Mesenteric fat pad (tissue), 1 donor: ENCODE data around the gene ELOVL3. TPM values are rescaled to one million over a fixed set of nuclear protein-coding genes. Genes with fewer than 3 reads are reported as not detected.
"Not testable (repeated sequence)": the region's sequence is repeated elsewhere in the genome, so short reads cannot be mapped to it uniquely, and the experiment has no call there.

Experiments
- DNase-seq: peaks from one replicate; pipeline ENCODE4 v3.0.0-alpha.2; 2020; ENCODE audit warnings: low spot score
- total RNA-seq: library from RNA; stranded (reverse); fragmentation: NEBNext Ultra II Directional; extraction: Animal tissue kit (Norgen Biotek cat#: 25700); gene quantifications from one replicate; pipeline ENCODE4 v1.2.1, GENCODE V29; 2021
- donor health status: DM: yes; HTN: yes; CAD: no.

ELOVL3 gene
- total RNA-seq, 1 donor from 2014 or later = 7.2 TPM

DNA sequence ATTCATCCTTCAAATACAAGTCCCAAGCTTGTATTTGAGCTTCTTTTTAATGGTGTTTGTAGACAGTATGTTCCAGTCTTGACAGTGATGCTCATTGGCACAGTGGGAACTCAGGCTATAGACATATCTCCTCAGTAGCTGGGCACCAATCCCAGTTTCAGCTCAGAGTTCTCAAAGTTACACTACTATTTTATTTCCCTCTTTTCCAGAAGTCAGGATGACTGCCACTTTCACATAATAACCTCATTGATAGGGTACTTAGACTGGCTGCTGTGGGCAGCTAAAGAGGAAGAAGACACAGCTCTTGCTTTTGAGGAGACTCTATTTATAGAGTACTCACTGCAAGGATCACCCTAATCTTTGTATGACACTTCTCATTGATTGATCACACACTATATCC lies 21.6 kb downstream of the ELOVL3 start:
- DNase-seq = no peak

- DNase-seq = not testable (repeated sequence)
Measured at GRCh38 chr10:102252508-102252907, 26.4 kb downstream of the ELOVL3 start.

DNA sequence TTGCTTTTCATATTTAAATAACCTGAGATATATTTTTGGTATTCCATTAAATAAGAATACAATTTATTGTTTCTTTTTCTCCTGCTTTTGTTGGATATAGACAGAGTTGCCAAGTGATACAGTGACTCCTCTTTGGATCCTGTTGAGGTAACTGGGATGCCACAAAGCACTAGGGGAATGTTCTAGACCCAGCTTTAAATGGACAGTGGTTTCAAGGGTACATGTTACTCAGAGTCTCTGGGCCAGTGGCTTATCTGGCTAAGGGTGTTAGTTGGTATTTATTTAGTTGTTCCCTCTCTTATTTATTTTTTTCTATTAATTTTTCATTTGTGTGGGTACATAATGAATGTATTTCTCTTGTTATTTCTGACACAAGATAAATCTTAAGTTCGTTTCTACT lies 28.3 kb downstream of the ELOVL3 start:
- no peak for DNase-seq

DNA sequence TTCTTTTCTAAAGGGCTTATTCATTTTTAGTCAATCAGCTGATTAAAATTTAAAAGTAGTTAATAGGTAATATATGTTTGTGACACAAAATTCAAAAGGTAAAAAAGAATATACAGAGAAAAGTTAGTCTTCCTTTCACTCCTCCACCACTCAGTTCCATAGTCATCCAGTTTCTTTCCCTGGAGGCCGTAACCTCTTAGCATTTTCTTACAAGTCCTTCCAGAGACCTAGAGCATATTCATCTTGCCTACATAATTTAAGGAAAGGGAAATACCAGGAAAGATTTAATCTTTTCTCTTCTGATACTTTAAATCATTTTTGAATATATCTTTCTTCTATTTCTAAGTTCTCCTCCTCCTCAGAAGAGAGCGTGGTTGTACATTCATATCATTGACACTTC lies 29.3 kb downstream of the ELOVL3 start:
- DNase-seq = no peak

GRCh38 chr10:102261196-102261595 lies 35.1 kb downstream of the ELOVL3 start:
- DNase-seq = no peak

- no peak for DNase-seq
Measured at GRCh38 chr10:102261842-102262241, 35.7 kb downstream of the ELOVL3 start.

DNA sequence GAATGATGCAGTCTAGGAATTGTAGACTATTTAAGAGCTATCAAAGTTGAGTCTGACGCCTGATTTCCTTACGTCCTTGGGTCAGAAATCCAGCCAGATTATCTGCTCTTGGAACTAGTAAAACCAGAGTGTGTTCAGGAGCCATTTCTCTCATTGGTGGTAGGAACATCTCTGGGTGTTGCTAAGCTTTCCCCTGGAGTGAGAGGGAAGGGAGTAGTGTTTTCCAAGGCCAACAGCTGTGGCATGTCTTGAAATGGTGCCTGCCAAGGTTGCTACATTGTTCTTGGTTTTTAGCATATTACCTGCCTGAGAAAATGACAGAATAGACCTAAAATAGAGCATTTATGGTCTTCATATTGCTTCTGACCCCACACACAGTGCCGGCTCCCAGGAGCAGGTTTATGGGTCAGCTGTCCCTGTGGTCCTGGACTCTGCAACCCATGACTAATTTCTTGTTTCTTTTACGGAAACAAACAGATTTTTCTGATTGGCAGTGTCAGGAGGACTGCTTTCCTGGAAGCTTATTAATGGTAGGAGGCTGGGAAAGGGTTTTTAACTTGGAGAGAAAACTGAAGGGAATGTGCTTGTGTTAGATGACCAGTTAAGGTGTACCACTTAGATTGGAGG lies 36.8 kb downstream of the ELOVL3 start:
- no peak for DNase-seq

DNA sequence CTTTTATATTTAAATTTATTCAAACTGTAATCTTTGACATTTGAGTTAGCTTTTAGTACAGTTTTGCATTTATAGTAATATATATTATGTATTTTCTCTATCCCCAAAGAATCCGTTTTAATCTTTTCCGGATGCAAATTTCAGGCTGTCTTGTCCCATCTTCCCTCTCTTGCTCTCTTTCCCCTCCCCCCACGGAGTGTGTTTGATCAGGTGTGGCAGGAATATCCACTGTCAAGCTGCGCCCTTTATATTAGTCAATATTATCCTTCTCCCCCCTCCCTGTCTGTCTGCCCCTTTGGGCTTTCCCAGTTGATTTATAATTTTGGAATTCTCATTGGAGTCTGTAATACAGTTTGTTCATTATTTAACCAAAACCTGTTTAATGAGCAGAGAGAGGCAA lies 38.3 kb downstream of the ELOVL3 start:
- no peak for DNase-seq

DNA sequence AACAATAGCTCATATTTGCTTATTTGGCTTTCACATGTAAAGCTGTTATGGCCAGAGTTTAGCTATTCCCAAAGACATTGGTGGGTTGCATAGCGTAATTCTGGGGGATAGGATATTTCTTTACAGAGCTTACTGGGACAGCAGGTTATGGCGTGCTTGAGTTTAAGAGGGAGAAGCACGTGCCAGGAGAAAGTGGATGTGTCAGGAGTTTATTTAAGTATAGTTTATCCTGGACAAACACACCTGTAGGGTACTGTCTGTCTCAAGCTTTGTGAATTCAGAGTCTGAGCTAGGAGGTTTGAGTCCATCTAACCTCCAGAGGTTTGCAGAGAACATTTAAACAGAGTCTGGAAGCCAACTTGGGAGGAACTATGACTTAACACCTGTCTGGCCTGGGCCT lies 40.6 kb downstream of the ELOVL3 start:
- DNase-seq = no peak

- no peak for DNase-seq
Measured at GRCh38 chr10:102267748-102268147, 41.6 kb downstream of the ELOVL3 start.

DNA sequence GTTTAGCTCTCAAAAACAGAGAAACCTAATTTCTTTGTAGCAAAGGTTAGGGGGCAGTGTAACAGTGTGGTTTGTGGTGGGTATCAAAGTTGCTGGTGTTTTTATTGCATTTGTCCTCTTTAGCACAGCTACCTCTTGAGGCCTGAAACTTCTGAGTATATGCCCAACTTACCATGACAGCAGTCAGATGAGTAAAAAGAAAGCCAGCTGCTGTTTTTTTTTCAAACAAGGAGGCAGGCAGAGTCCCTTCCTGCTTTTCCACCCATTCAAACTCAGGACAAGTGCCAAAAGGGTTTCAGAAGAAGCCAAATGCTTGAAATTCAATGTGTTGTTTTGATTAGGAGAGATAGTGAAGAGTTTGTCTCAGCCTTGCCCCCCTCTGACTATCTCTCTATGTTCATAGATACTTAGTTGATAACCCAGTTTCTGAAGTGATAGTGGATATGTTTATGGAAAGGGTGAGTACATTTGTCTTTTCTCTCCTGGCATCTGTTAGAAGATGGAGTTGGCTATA lies 42.3 kb downstream of the ELOVL3 start:
- no peak for DNase-seq

GRCh38 chr10:102269017-102269416 lies 42.9 kb downstream of the ELOVL3 start:
- DNase-seq = no peak

DNA sequence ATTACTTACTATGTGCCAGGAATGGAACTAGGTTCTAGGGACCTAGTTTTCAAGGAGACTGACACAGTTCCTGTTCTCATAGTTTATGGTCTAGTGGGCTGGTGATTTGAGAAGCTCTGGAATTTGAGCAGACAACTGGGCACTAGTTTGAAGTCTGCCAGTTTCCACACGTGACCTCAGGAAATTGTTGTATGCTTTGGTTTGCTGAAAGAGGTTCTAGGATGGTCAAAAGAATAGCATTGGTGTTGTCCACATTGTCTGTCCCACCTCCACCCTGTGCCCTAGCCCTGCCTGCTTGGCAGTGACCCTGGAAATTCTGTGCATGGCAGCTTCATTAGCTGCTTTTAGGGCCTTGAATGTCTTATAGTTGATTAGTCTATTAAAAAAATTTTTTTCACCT lies 48.0 kb downstream of the ELOVL3 start:
- DNase-seq = no peak

DNA sequence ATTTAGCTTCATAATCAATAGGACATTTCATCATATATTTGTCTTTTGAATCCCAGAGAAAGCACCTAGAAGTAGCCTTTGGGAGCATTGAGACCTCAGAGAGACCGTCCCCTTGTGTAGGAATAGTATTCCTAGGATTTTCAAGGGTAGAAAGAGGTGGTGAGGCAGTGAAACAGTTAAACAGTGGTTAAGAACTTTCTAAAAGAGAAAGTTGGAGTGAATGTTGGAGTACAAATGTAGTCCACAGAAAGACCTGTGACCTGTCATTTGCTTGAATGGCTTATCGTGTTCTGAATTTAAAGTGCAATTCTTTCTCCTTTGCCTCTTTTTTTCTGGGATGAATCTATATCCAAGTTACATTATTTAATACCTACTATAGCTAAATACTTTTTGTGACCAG lies 49.2 kb downstream of the ELOVL3 start:
- no peak for DNase-seq

- no peak for DNase-seq
Measured at GRCh38 chr10:102279104-102279503, 53.0 kb downstream of the ELOVL3 start.

Other genes starting within 250 kb of the ELOVL3 start
- 28.2 TPM for gene ARMH3, start 170.1 kb upstream of the ELOVL3 start, total RNA-seq
- gene HPS6, start 160.9 kb upstream of the ELOVL3 start, total RNA-seq = 15.7 TPM
- gene LDB1, start 105.9 kb upstream of the ELOVL3 start, total RNA-seq = 33.0 TPM
- gene PPRC1, start 93.3 kb upstream of the ELOVL3 start, total RNA-seq = 49.7 TPM
- gene NOLC1, start 73.9 kb upstream of the ELOVL3 start, total RNA-seq = 50.2 TPM
- gene PITX3, start 15.2 kb downstream of the ELOVL3 start, total RNA-seq = not detected
- gene GBF1, start 19.2 kb downstream of the ELOVL3 start, total RNA-seq = 34.9 TPM
- 43.0 TPM for gene NFKB2, start 169.4 kb downstream of the ELOVL3 start, total RNA-seq
- gene PSD, start 192.5 kb downstream of the ELOVL3 start, total RNA-seq = not detected
- gene FBXL15, start 194.5 kb downstream of the ELOVL3 start, total RNA-seq = 15.4 TPM
- gene CUEDC2, start 206.3 kb downstream of the ELOVL3 start, total RNA-seq = 42.4 TPM
- gene C10orf95, start 225.2 kb downstream of the ELOVL3 start, total RNA-seq = 0.22 TPM